ENCODE results near the gene JADE3. TPM values are rescaled to one million over a fixed set of nuclear protein-coding genes. Genes with fewer than 3 reads are reported as not detected.
"Not testable (repeated sequence)": the region's sequence is repeated elsewhere in the genome, so short reads cannot be mapped to it uniquely, and the experiment has no call there.

JADE3 gene
- total RNA-seq, 2 donors from 2014 or later: 5.3 TPM

DNA sequence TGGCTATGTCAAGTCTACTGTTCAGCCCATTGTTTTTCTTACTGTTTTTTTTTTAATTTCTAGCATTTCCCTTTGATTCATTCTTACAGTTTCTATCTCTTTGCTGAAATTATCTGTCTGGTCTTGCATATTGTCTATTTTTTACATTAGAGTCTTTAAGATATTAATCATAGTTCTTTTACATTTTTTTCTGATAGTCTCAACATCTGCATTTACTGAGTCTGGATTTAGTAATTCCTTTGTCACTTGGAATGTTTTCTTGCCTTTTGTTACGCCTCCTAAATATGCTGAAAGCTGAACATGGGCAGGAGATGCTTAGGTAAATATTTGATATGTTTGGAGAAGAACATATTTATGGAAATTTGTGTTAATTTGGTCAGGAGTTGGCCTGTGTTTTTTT lies 10.4 kb downstream of the JADE3 start:
- ATAC-seq (no peak), DNase-seq (no peak)
- intact Hi-C loops (cut with DNase I): no loop called here

DNA sequence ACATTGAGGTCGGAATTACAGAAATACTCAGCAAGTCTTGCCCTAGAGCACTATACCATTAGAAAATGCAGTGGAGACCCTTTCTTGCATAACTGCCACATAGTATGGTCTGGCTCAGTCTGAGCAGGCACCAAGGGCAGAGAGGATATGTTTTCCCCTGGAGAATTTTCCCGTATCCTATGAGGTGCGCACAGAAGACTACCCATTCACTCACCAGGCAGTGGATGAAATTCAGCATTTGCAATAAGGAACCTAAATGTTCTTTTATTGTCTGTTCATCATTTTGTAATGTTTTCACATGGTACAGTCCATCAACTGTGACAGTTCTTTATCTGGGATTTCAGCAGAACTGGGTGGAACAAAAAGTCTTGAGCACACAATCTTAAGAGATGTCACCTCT lies 15.5 kb downstream of the JADE3 start:
- ATAC-seq (no peak), DNase-seq (no peak)
- intact Hi-C loops (cut with DNase I): no loop called here

DNA sequence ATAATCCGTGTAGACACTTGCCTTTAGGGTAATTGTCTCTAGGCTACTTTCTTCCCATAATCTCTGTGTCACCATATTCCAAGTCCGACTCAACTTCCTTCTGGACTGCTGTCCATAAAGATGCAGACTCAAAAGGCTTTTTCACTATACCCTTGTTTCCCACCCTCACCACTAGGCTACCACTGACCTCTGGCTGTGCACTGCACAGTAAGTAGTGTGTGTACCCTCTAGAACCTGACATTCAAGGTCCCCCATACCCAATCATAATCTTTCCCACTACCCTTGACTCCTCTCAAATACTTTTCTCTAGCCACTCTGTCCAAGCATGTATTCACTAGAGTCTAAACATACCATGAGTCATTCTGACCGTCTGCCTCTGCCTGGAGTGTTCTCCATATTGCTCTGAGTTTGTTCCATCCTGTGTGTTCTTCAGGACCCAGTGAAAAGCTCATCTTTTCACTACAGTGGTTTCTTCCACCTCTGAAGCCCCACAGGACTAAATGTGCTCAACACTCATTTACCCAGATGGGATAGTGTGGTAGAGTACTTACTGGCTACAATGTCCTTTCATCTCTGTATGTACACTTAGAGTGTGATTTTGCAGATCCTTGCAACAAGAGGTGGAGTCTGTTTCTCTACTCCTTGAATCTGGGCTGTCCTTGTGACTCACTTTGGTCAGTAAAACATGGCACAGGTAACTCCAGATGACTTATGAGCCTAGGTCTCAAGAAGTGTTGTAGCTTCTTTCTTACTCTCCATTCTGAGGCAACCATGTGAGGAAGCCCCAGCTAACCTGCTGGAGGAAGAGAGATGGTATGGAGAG lies 17.4 kb downstream of the JADE3 start:
- ATAC-seq: no peak
- intact Hi-C loops (cut with DNase I): no loop called here

DNA sequence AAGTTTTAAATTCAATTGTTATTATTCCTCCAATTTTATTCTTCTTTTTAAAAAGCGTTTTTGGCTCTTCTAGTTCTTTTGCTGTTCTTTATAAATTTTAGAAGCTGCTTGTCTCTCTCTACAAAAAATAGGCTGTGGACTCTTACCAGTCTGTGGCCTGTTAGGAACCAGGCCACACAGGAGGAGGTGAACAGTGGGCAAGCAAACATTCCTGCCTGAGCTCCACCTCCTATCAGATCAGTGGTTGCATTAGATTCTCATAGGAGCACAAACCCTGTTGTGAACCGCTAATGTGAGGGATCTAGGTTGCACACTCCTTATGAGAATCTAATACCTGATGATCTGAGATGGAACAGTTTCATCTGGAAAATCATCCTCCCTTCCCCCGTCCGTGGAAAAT lies 23.1 kb downstream of the JADE3 start:
- intact Hi-C loops (cut with DNase I): no loop called here
- ATAC-seq (no peak), DNase-seq (no peak)

More for the DNA sequence above, 17.4 kb downstream of the JADE3 start:
- DNase-seq: no peak

DNA sequence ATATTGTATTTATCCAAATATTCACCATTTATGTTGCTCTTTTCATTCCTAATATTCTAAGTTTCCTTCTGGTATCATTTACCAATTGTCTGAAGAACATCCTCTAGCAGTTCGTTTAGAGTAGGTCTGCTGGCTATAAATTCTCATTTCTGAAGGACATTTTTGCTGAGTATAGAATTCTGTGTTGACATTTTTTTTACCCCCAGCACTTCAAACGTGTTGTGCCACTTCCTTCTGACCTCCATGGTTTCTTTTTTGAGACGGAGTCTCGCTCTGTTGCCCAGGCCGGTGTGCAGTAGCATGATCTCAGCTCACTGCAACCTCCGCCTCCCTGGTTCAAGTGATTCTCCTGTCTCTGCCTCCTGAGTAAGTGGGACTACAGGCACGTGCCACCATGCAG lies 26.4 kb downstream of the JADE3 start:
- ATAC-seq: no peak

DNA sequence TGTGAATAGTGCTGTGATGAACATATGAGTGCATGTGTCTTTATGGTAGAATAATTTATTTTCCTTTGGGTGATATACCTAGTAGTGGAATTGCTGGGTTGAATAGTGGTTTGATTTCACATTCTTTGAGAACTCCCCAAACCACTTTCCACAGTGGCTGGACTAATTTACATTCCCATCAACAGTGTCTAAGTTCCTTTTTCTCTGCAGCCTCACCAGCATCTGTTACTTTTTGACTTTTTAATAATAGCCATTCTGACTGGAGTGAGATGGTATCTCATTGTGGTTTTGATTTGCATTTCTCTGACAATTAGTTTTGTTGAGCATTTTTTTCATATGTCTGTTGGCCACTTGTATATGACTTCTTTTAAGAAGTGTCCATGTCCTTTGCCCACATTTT lies 29.1 kb downstream of the JADE3 start:
- no peak for DNase-seq
- intact Hi-C loops (cut with DNase I): no loop called here
- ATAC-seq: no peak

More for the DNA sequence above, 26.4 kb downstream of the JADE3 start:
- intact Hi-C loops (cut with DNase I): no loop called here
- no peak for DNase-seq

DNA sequence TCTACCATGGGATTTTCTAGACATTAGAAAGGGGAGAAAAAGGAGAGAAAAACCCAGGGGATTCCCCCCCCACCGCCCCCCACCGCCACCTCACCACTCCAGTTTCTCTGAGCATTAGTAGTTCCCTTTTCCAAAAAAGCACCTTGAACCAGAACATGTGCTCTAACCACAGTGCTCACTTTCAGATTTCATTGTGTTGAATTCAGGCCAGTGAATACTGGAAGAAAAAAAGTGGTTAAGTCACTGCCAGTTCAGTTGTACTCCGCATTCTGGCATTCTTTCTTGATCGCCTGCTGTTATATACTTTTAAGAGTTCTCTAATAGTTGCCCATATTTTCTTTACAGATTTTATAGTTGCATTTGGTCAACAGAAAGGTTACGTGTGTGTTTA lies 40.9 kb downstream of the JADE3 start:
- DNase-seq (no peak), ATAC-seq (no peak)
- intact Hi-C loops (cut with DNase I): no loop called here

DNA sequence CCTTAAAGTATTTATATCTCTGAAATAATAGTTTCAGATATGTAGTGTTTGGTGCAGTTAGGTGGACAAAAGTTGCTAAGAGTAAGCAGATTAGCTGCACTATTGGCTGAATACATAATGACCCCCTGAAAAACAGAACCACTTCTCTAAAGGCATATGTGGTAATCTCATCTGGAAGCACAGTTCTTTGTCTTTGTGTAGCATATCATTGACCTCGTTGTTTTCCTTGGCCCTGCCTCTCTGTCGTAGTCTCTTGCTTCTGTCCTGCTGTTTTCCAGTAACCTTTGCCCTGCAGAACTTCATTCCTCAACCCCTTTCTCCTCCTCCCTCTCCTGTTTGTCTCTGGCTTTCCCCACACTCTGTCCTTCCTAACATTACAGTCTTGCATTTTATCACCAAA lies 41.4 kb downstream of the JADE3 start:
- intact Hi-C loops (cut with DNase I): no loop called here
- ATAC-seq: peak in 1 of 2 donors; percentile 19
- no peak for DNase-seq

DNA sequence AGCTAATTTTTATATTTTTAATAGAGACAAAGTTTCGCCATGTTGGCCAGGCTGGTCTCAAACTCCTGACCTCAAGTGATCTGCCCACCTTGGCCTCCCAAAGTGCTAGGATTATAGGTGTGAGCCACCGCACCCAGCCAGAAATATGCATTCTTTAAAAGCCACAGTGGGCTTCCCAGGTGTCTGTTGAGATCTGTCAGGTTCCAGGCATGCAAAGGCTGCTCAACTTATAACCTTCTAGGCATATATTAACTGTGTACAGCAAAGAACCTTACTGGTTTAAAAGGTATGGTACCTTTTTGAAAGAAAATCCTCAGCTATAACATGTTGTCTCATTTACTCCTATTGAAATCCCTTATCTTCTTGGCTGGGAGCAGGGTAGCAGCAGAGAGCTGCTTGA lies 42.5 kb downstream of the JADE3 start:
- intact Hi-C loops (cut with DNase I): no loop called here
- no peak for ATAC-seq

DNA sequence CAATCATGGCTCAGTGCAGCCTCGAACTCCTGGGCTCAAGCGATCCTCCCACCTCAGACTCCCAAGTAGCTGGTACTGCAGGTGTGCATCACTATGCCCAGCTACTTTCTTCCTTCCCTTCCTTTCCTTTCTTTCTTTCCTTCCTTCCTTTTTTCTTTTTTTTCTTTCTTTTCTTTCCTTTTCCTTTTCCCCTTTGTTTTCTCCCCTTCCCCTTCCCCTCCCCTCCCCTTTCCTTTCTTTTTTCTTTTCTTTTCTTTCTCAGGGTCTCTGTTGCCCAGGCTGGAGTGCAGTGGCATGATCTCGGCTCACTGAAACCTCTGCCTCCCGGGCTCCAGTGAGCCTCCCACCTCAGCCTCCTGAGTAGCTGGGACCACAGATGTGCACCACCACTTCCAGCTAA lies 44.4 kb downstream of the JADE3 start:
- intact Hi-C loops (cut with DNase I); DNase-seq; ATAC-seq: not testable (repeated sequence)

More for the DNA sequence above, 42.5 kb downstream of the JADE3 start:
- no peak for DNase-seq

DNA sequence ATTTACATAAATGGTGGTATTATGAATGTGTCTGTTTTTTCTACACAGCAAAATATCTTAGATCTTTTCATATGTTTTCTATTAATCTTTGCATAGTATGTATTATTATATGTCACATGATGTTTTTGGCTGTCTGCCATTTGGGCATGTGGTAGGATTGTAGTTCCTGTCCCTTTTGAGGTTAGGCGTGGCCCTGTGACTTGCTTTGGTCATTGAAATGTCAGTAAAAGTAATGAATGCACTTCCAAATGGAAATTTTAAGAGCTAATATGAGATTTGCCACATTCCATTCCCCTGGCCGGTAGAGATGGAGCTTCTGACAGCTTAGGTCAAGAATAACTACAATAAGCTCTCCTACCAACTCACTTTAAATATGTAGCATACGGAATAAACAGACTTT lies 45.1 kb downstream of the JADE3 start:
- intact Hi-C loops (cut with DNase I): no loop called here
- no peak for DNase-seq
- ATAC-seq: no peak

DNA sequence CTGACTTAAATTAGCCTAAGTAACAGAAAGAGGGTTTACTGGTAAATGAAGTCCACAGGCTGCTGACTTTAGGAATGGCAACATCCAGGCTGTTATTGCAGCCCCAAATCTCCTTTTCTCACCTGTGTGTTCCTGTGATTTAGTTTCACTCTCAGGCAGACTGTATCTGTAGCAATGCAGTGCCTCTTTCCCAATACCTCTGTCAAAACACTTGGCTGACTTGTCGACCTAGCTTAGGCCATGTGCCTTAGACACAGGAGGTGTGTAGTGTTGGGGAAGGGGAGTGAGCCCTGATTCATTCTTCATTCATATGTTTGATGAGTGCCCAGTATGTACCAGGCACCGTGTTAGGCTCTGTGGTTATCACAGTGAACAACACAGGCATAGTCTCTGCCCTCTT lies 46.9 kb downstream of the JADE3 start:
- intact Hi-C loops (cut with DNase I): no loop called here
- ATAC-seq: peak in 1 of 2 donors; percentile 67
- no peak for DNase-seq

DNA sequence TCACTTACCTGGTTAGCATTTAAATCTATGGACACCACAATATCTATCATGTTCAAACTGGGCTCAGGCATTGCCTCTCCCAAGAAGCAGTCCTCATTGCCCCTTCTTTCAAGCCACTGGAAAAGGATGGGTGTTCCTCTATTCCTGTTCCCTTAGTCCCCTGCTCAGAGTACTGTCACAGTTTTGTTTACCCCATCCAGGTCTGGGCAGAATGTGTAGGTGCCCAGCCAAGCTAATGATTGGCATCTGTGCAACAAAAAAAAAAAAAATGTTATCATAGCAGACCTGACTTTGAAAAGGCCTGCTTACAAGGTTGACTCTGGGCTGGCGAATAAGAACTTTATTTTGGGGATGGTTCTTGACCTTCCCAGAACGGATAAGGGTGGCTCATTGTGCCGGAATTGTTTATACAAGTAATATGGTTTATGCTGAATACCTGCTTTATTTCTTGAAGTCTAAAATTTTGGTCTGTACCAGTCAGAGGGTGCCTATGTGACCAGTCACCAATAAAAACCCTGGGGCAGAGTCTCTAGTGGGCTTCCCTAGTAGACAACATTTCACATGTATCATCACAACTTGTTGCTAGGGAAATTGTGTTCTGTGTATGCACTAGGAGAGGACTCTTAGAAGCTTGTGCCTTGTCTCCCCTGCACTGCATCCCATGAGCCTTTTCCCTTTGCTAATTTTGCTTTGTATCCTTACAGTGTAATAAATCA lies 47.9 kb downstream of the JADE3 start:
- DNase-seq (no peak), ATAC-seq (no peak)
- intact Hi-C loops (cut with DNase I): no loop called here

DNA sequence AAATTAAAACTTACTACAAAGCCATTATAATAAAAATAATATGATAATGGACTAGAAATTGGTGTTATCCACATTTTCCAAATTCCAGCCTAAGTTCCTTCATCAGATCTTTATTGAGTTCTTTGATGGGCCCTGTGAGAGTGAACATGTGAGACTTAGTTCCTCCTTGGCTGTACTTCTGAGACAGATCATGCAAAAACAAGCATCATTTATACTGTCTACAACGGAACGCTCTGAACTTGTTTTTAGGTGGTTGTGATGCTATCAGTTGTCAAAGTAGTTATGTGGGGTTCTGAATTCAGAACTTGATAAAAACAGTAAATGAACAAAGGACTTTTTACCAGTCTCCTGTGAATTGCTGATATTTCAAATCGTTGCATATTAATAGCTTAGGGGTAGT lies 48.9 kb downstream of the JADE3 start:
- DNase-seq (no peak), ATAC-seq (no peak)
- intact Hi-C loops (cut with DNase I): no loop called here

DNA sequence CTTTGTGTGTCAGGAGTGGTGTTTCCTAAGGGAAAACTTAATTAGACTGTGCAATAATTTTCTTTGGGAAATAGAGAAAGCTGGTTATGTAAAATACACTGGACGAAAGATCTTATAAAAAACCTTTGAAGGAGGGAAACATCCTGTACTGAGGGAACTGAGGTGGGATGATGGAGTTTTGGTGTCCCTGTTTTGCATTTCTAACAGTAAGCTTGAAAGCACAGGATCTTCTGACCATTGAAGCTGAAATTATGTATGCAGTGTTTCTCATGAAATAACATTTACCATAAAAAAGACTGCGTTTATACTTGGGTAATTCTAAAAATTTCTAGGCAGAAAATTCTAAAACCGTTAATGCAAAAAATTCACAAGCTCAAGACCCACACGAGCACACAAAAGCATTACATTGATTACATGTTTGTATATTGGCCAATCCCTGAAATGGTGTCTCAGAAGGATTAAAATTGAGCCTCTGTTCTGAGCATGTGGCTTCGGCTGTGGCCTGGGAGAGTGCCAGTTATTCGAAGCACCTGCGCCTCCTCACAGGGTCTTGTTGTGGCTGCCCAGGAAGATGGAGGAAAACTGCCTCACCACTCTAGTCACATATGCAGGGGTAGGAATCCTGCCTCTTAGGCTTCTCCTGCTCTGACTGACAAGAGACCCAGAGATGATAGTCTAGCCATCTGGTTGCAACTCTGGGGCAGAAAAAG lies 49.5 kb downstream of the JADE3 start:
- intact Hi-C loops (cut with DNase I): no loop called here
- ATAC-seq (no peak), DNase-seq (no peak)

DNA sequence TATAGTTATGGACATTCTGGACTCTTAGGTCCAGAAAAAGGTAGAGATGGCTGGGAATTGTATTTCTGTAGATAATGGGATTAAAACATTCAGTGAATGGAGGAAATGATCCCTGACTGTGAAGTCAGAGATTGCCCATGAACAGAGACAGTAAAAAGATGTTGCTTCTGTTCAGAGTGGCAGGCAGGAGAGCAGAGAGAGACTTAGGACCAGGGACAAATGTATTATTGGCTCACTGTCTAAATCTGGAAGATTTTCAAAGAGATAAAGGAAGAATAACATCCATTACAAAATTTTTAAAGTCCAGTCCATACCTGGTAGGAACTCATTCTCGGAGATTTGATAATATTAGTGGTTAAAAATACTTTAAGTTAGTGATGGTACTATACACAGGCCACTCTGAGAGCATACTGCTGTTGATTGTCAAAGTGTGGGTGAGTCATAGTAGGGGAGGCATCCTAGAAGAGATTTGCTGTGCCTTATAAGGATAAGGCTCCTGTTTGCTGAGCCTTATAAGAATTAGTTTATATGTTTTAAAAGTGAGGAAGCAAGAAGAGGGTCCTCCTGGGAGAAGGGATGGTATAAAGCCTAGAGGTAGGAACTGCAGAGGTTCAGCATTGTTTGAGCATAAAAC lies 53.0 kb downstream of the JADE3 start:
- peak in 1 of 2 donors; percentile 64 for ATAC-seq
- DNase-seq: no peak
- intact Hi-C loops (cut with DNase I): no loop called here

DNA sequence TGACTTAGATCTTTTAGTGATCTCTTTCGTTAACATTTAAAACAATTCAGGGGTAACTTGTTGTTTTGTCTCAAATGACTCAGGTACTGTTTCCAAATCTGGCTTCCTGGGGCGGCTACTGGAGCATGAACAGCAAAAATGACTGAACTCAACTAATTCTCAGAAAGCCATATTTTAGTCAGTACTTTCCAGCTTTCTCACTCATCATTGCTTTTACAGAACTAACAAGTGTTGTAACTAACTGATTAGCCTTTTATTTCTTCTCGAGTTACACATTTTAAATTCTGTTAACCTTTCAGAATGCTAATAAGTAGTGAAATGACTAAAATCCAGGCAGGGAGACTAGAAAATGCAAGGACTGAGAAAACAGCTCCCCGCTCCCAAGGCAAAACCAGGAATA lies 55.3 kb downstream of the JADE3 start:
- intact Hi-C loops (cut with DNase I): no loop called here
- no peak for DNase-seq
- ATAC-seq: no peak

DNA sequence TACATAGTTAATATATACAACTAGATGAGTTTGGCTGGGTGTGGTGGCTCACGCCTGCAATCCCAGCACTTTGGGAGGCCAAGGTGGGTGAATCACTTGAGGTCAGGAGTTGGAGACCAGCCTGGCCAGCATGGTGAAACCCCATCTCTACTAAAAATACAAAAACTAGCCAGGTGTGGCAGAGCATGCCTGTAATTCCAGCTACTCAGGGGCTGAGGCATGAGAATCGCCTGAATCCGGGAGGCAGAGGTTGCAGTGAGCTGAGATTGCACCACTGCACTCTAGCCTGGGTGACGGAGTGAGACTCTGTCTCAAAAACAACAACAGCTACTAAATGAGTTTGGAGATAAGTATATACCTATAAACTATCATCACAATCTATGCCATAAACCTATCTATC lies 64.8 kb downstream of the JADE3 start:
- intact Hi-C loops (cut with DNase I): loop anchor here (5.0 to 10.0 kb wide), 2 partner anchors 62 to 70 kb away; partner anchors contain the start of gene JADE3 (in 1 of the 2)

More for the DNA sequence above, 64.8 kb downstream of the JADE3 start:
- DNase-seq, ATAC-seq: not testable (repeated sequence)

Data from left cardiac atrium (tissue), 4 donors.